Spleen (tissue), 11 donors: Measurements from ENCODE around the gene GRAMD1C. TPM values are rescaled to one million over a fixed set of nuclear protein-coding genes. Genes with fewer than 3 reads are reported as not detected.

Experiments
- DNase-seq: peaks from one replicate; pipeline ENCODE4 v3.0.0-alpha.2; 2020
- H3K27ac ChIP-seq, 8 donors: fragments of 200-600 bp; sonication (generic) in 7 of 8; 1 replicate in 4 of 8; 2 replicates in 4 of 8; pipeline versions ENCODE4 v1.5.0 to v1.8.0; 2016 to 2021; ENCODE audit warnings: inconsistent platforms in 4 of 8, mild to moderate bottlenecking in 4 of 8, moderate library complexity in 1 of 8
- H3K27me3 ChIP-seq, 7 donors: fragments of 200-600 bp; sonication (generic) in 6 of 7; replicated peaks in 1 of 7; 1 replicate in 4 of 7; 2 replicates in 3 of 7; pipeline versions ENCODE4 v1.5.0 to v1.8.0; 2016 to 2021; ENCODE audit warnings: inconsistent platforms in 3 of 7, mild to moderate bottlenecking in 1 of 7
- H3K36me3 ChIP-seq, 6 donors: fragments of 200-600 bp; sonication (generic) in 5 of 6; 1 replicate in 4 of 6; 2 replicates in 2 of 6; pipeline versions ENCODE4 v1.5.0 to v1.8.0; 2016 to 2021; ENCODE audit warnings: inconsistent platforms in 2 of 6
- H3K4me1 ChIP-seq, 6 donors: fragments of 200-600 bp; sonication (generic) in 5 of 6; 1 replicate in 3 of 6; 2 replicates in 3 of 6; pipeline versions ENCODE4 v1.5.0 to v1.8.0; 2016 to 2021; ENCODE audit warnings: inconsistent platforms in 3 of 6
- H3K4me3 ChIP-seq, 8 donors: fragments of 200-600 bp; sonication (generic) in 7 of 8; 1 replicate in 4 of 8; 2 replicates in 4 of 8; pipeline versions ENCODE4 v1.5.0 to v1.8.0; 2016 to 2021; ENCODE audit warnings: inconsistent platforms in 4 of 8, mild to moderate bottlenecking in 4 of 8, moderate library complexity in 2 of 8
- H3K9me3 ChIP-seq, 8 donors: fragments of 200-600 bp; sonication (generic) in 7 of 8; 1 replicate in 4 of 8; 2 replicates in 4 of 8; pipeline versions ENCODE4 v1.5.0 to v1.8.0; 2016 to 2021; ENCODE audit warnings: inconsistent platforms in 4 of 8
- CTCF ChIP-seq, 11 experiments: fragments of 200-600 bp in 7 of 11; fragments of 450-650 bp in 4 of 11; sonication (generic) in 4 of 11; IDR thresholded peaks in 8 of 11; conservative IDR thresholded peaks in 3 of 11; 1 replicate in 7 of 11; 2 replicates in 4 of 11; pipeline versions ENCODE4 v1.4.0 to v1.8.0; 2016 to 2021; ENCODE audit warnings: antibody characterized with exemption in 11 of 11, inconsistent platforms in 4 of 11, mild to moderate bottlenecking in 1 of 11
- POLR2A ChIP-seq, 3 donors: fragments of 450-650 bp; IDR thresholded peaks; one replicate each; pipeline ENCODE4 v1.5.1; 2017; ENCODE audit warnings: antibody characterized with exemption in 3 of 3, mild to moderate bottlenecking in 1 of 3
- POLR2AphosphoS5 ChIP-seq, 3 donors: sonication (generic); formaldehyde crosslinking; IDR thresholded peaks; one replicate each; pipeline ENCODE4 v1.5.1; 2017; ENCODE audit warnings: antibody characterized with exemption in 3 of 3
- WGBS, 5 donors: extraction: QIAGEN DNeasy Blood & Tissue Kit in 3 of 5; methylation state at CpG; one replicate each; pipeline versions ENCODE4 v1.1.5 to v1.1.7; 2013 to 2018; 5-methylcytosine and 5-hydroxymethylcytosine counted together
- intact Hi-C: fragments of 100-400 bp; cut with DNase I; formaldehyde crosslinking; loops from one replicate; pipeline ENCODE4 v1.15.0; 2023; ENCODE audit warnings: low total_unique reads
- polyA plus RNA-seq, 3 donors: library from polyadenylated mRNA; stranded (reverse); fragments of 200-250 nt; gene quantifications; one replicate each; pipeline ENCODE4 v1.2.1, GENCODE V29; 2013
- total RNA-seq, 7 donors: library from RNA; depleted of rRNA in 3 of 7; stranded (reverse); fragments of >200 nt in 3 of 7; fragmentation: NEBNext Ultra II Directional in 4 of 7; extraction: Animal tissue kit (Norgen Biotek cat#: 25700) in 4 of 7; gene quantifications; one replicate each; pipeline versions ENCODE4 v1.1.0 to v1.2.1, GENCODE V29; 2016 to 2021
- donor health status: healthy with polysubstance abuse.
- donor health status: DM: no; HTN: no; CAD: no; lungs with moderate emphysema.
- donor health status: DM: no; HTN: no; CAD: no.
- donor health status: Bipolar disorder and iron deficiency.
- donor health status: healthy.
- donor health status: DM: no; HTN: no; CAD: no.
- donor health status: DM: yes; HTN: yes; CAD: no.

The GRAMD1C gene
- total and polyA plus RNA-seq, 10 donors = 2.6 to 14.2 (median 4.4) TPM

DNA sequence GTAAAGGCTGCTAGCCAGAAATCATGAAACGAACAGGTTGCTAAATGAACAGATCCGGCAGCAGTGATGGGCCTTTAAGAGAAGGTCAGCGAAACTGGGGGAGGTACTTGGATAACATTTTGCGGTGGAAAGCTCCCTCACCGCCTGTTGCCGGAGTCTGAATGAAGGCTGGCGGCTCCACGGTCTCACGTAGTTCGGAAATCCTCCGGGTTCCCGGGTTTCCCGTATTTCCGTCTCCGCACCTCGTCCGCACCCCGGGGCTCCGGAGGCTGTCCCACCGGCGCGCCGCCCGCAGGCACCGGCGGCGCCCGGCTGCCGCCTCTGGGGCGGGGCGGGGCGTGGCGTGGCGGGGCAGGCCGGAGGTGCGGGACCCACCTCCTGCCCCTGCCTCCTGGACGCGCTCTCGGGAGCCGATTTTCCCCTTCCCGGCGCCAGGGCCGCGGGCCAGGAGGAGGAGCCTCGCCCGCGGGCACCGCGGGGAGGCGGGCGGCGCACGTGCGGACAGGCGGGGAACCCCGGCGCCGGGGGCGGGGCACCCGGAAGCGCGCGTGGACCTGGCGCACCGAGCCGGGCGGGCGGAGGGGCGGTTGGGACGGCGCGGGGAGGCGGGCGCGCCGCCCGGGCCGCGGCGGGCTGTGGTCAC is 108.9 kb downstream of the GRAMD1C start, which contains the start of gene ZDHHC23:
ZDHHC23 (plus strand) TSS at position 642 of the 643 bp plus-strand sequence. CDS start 790 bp downstream, outside the sequence.
- no peaks in the 10 kb centered on the region for H3K36me3 ChIP-seq
- intact Hi-C loops = no loop called here
- peak; percentile 92 for DNase-seq
- peak within 1 kb of the TSS; percentile 77 to 91 (median 87) for H3K4me3 ChIP-seq
- 0 to 1% (median 0%) methylated on average over 6 to 80 of the region's 80 CpGs for WGBS, 5 donors
- H3K27me3 ChIP-seq = peaks cover 0 to 11% (median 0%) of the 10 kb centered on the region in 7 donors
- TF ChIP-seq POLR2AphosphoS5 (IDR thresholded peaks at IDR 0.05) (peak in 1 of 3 donors; percentile 45), CTCF (IDR thresholded peaks at IDR 0.05 in 8 of 11, conservative IDR thresholded peaks at IDR 0.05 in 3 of 11) (no peak)
- peaks cover 4 to 26% (median 18%) of the 10 kb centered on the region in 6 donors for H3K4me1 ChIP-seq
- no peaks in the 10 kb centered on the region for H3K9me3 ChIP-seq
- peak within 1 kb of the TSS in 4 of 8 donors; percentile 57 to 72 (median 61) for H3K27ac ChIP-seq

DNA sequence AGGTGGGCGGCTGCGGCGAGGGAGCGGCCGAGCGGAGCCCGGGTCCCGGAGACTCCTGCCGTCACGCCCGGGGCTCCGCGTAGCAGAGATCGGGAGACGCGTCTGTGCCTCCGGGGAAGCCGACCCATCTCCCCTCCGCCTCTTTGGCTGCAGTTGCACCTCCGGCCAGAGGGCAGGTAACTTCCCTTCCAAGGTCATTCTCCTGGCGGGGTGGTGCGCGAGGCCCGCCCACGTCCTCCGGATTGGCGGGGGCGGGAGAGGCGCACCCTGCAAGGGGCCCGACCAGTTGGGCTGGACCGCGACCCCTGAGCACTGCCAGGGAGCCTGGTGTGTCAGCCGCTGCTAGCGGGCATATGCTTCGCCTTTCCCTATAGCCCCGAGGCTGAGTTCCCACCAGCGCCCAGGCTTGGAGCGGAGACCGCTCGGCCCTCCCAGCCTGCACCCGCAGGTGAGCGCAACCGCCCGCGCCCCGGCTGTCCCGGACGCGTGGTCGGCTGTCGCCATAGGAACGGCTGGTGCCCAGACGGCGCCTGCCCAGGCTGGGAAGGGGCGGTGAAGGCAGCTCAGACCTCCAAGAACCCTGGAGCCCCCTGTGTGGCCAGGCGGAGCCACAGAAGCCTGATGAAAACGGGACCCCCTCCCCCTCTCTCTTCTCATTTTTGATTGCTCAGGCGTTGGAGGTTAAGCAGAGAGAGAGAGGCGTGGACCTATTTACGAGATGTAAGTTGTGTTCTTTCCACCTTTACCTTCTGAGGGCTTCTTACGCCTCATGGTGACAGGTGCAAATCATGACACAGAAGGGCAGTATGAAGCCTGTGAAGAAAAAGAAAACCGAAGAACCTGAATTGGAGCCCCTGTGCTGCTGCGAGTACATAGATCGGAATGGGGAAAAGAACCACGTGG is 109.7 kb downstream of the GRAMD1C start:
- peak overlapping the region in 4 of 8 donors; percentile 57 to 72 (median 61) for H3K27ac ChIP-seq
- peak; percentile 89 for DNase-seq
- 3 to 11% (median 4%) methylated on average over 26 to 65 of the region's 65 CpGs for WGBS, 5 donors

DNA sequence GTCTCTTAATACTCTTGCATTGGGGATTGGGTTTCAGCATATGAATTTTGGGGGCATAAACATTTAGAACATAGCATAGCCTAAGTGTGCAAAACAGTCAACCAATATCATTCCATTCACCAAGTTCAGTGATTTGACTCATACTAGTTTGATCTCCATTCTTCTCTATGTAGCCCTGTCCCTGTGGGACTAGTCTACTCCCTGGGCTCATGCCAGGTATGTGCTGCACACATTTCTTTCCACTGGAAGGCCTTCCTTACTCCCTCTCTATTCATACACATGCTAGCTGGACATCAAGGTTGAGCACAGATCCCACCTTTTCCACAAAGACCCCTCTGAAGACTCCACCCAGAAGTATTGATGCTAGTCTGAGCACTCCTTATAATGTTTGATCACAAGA is 114.3 kb downstream of the GRAMD1C start:
- Histone ChIP-seq H3K4me1 (peaks cover 4 to 28% (median 11%) of the 10 kb centered on the region in 6 donors), H3K27me3 (peaks cover 0 to 5% (median 0%) of the 10 kb centered on the region in 7 donors), H3K27ac (no peak overlapping the region), H3K9me3 (no peaks in the 10 kb centered on the region), H3K36me3 (peaks cover 0 to 24% (median 0%) of the 10 kb centered on the region in 6 donors), H3K4me3 (no peak overlapping the region)
- TF ChIP-seq POLR2A (IDR thresholded peaks at IDR 0.05) (no peak), CTCF (IDR thresholded peaks at IDR 0.05 in 8 of 11, conservative IDR thresholded peaks at IDR 0.05 in 3 of 11) (no peak), POLR2AphosphoS5 (IDR thresholded peaks at IDR 0.05) (no peak)
- no peak for DNase-seq
- intact Hi-C loops = no loop called here

More for the DNA sequence above, 109.7 kb downstream of the GRAMD1C start:
- peaks cover 0 to 10% (median 0%) of the 10 kb centered on the region in 7 donors for H3K27me3 ChIP-seq
- peak overlapping the region; percentile 77 to 91 (median 87) for H3K4me3 ChIP-seq
- TF ChIP-seq POLR2A (IDR thresholded peaks at IDR 0.05) = no peak
- TF ChIP-seq CTCF (IDR thresholded peaks at IDR 0.05 in 8 of 11, conservative IDR thresholded peaks at IDR 0.05 in 3 of 11) = no peak
- TF ChIP-seq POLR2AphosphoS5 (IDR thresholded peaks at IDR 0.05) = peak in 1 of 3 donors; percentile 40
- no peaks in the 10 kb centered on the region for H3K36me3 ChIP-seq
- no peaks in the 10 kb centered on the region for H3K9me3 ChIP-seq
- intact Hi-C loops = no loop called here
- H3K4me1 ChIP-seq = peaks cover 4 to 26% (median 18%) of the 10 kb centered on the region in 6 donors
